ENCODE data around the gene INPP5E. TPM values are rescaled to one million over a fixed set of nuclear protein-coding genes. Genes with fewer than 3 reads are reported as not detected.

INPP5E gene
- total and polyA plus RNA-seq, 10 of the 15 experiments (the other 5 are each of a cell fraction or from before 2014, with no cell fraction given): 0.24 to 16.0 (median 5.3) TPM

DNA sequence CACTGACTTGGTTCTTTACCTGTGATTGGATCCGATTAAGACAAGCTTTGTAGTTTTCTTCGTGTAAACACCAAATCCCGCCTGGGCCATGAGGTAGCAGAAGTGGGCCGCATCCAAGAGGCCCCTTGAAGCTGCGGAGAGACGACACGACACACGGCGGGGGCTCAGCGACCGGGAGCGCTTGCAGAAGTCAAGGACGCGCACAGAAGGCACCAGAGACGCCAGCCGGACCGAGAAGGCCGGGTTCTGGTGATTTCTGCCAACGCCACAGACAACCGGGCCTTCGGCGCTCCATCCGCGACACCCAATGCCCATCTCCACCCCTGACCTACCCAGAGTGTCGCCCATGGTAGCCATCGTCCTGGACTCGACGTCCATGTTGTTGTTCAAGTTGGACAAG, 19.8 kb upstream of the INPP5E start:
- no peaks in the 10 kb centered on the region for H3K9me3 ChIP-seq (replicated peaks; ENCODE audit: control insufficient read depth, insufficient read depth, low read length)
- DNase-seq (ENCODE audit: low read depth, low spot score): no peak
- ChIA-PET POLR2A (no interaction called here), CTCF (interaction anchor here (1.0 kb wide), 1 partner anchor 40 kb away, joined by 5 read pairs; no protein-coding TSS in a partner anchor), RAD21 (ENCODE audit: unreplicated experiment) (no interaction called here), SMC1A (ENCODE audit: uncharacterized antibody, unreplicated experiment) (no interaction called here)
- FAIRE-seq: no peak
- intact Hi-C loops (cut with micrococcal nuclease; ENCODE audit: unreplicated experiment): no loop called here
- H3K4me1 ChIP-seq (ENCODE audit: control insufficient read depth, insufficient read depth, low read length): no peaks in the 10 kb centered on the region
- no peak overlapping the region for H3K4me2 ChIP-seq (ENCODE audit: control insufficient read depth, insufficient read depth)
- no peak overlapping the region for H3K9ac ChIP-seq (ENCODE audit: control insufficient read depth, insufficient read depth, low read length)
- 97% methylated on average over 28 of the region's 28 CpGs for WGBS (ENCODE audit: insufficient coverage, insufficient replicate concordance, low lambda C conversion rate, missing lambda C conversion rate)
- H3K36me3 ChIP-seq (ENCODE audit: control insufficient read depth in 2 of 2, insufficient read depth in 2 of 2, low read length in 1 of 2): peaks cover 45 to 51% of the 10 kb centered on the region in 2 experiments
- no peaks in the 10 kb centered on the region for H4K20me1 ChIP-seq (ENCODE audit: control insufficient read depth, insufficient read depth)
- in situ Hi-C loops (cut with MboI): no loop called here
- no peak overlapping the region for H3K27ac ChIP-seq (ENCODE audit: control insufficient read depth, insufficient read depth)
- ATAC-seq: no peak
- no TSS peak for BruUV-seq (replicated peaks)
- H3K79me2 ChIP-seq (ENCODE audit: control insufficient read depth, insufficient read depth, low read length): no peaks in the 10 kb centered on the region
- H3K4me3 ChIP-seq: no peak overlapping the region
- H2AFZ ChIP-seq (ENCODE audit: control insufficient read depth, low read depth, low read length): no peak overlapping the region
- TF ChIP-seq BRCA1 (IDR thresholded peaks at IDR 0.05; ENCODE audit: low read depth, low read length) (no peak), TCF7 (IDR thresholded peaks at IDR 0.05; ENCODE audit: borderline replicate concordance) (no peak), YBX1 (IDR thresholded peaks at IDR 0.05) (no peak)
- no peaks in the 10 kb centered on the region for H3K27me3 ChIP-seq (replicated peaks in 1 of 2; ENCODE audit: control insufficient read depth in 2 of 2, insufficient read depth in 2 of 2, low read length in 1 of 2)

DNA sequence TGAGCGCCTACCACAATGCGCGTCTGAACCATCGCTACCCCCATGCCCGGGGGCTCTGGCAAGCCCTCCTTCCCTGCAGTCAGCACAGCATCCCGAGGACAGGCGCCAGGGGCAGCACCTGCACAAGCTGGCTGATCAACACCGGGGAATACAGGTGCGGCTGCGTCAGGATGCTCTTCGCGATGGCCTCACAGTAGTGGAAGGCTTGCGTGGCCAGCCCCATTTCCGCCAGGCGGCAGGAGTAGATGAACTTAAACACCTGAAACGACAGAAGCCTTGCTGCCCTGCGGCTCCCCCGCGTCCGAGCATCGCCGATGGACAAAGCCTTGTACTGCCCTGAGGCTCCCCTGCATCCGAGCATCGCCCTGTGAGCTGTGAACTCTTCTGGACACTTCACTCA, 17.7 kb upstream of the INPP5E start:
- ChIA-PET CTCF (no interaction called here), POLR2A (interaction anchor here (0.5 to 0.7 kb wide), 2 partner anchors 11 to 27 kb away, joined by 3 to 6 read pairs; no protein-coding TSS in a partner anchor), RAD21 (ENCODE audit: unreplicated experiment) (no interaction called here), SMC1A (ENCODE audit: uncharacterized antibody, unreplicated experiment) (no interaction called here)
- 97% methylated on average over 24 of the region's 24 CpGs for WGBS (ENCODE audit: insufficient coverage, insufficient replicate concordance, low lambda C conversion rate, missing lambda C conversion rate)
- ATAC-seq (no peak), DNase-seq (ENCODE audit: low read depth, low spot score) (no peak), FAIRE-seq (no peak)
- no peaks in the 10 kb centered on the region for H3K4me1 ChIP-seq (ENCODE audit: control insufficient read depth, insufficient read depth, low read length)
- H3K79me2 ChIP-seq (ENCODE audit: control insufficient read depth, insufficient read depth, low read length): no peaks in the 10 kb centered on the region
- in situ Hi-C loops (cut with MboI) (no loop called here), intact Hi-C loops (cut with micrococcal nuclease; ENCODE audit: unreplicated experiment) (no loop called here)
- H3K9ac ChIP-seq (ENCODE audit: control insufficient read depth, insufficient read depth, low read length): no peak overlapping the region
- no peak overlapping the region for H3K27ac ChIP-seq (ENCODE audit: control insufficient read depth, insufficient read depth)
- peaks cover 40 to 47% of the 10 kb centered on the region in 2 experiments for H3K36me3 ChIP-seq (ENCODE audit: control insufficient read depth in 2 of 2, insufficient read depth in 2 of 2, low read length in 1 of 2)
- no TSS peak for BruUV-seq (replicated peaks)
- H3K4me2 ChIP-seq (ENCODE audit: control insufficient read depth, insufficient read depth): no peak overlapping the region
- no peak overlapping the region for H2AFZ ChIP-seq (ENCODE audit: control insufficient read depth, low read depth, low read length)
- H4K20me1 ChIP-seq (ENCODE audit: control insufficient read depth, insufficient read depth): no peaks in the 10 kb centered on the region
- H3K9me3 ChIP-seq (replicated peaks; ENCODE audit: control insufficient read depth, insufficient read depth, low read length): no peaks in the 10 kb centered on the region
- no peaks in the 10 kb centered on the region for H3K27me3 ChIP-seq (replicated peaks in 1 of 2; ENCODE audit: control insufficient read depth in 2 of 2, insufficient read depth in 2 of 2, low read length in 1 of 2)
- H3K4me3 ChIP-seq: no peak overlapping the region
- TF ChIP-seq, protein P1, sequence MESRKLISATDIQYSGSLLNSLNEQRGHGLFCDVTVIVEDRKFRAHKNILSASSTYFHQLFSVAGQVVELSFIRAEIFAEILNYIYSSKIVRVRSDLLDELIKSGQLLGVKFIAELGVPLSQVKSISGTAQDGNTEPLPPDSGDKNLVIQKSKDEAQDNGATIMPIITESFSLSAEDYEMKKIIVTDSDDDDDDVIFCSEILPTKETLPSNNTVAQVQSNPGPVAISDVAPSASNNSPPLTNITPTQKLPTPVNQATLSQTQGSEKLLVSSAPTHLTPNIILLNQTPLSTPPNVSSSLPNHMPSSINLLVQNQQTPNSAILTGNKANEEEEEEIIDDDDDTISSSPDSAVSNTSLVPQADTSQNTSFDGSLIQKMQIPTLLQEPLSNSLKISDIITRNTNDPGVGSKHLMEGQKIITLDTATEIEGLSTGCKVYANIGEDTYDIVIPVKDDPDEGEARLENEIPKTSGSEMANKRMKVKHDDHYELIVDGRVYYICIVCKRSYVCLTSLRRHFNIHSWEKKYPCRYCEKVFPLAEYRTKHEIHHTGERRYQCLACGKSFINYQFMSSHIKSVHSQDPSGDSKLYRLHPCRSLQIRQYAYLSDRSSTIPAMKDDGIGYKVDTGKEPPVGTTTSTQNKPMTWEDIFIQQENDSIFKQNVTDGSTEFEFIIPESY (IDR thresholded peaks at IDR 0.05): no peak
- TF ChIP-seq NR2F1 (conservative IDR thresholded peaks at IDR 0.05) (no peak), FOS (IDR thresholded peaks at IDR 0.05; ENCODE audit: borderline replicate concordance, extremely low read depth, insufficient read length) (no peak), NFXL1 (IDR thresholded peaks at IDR 0.05; ENCODE audit: borderline replicate concordance) (no peak)
- TF ChIP-seq, protein P2, sequence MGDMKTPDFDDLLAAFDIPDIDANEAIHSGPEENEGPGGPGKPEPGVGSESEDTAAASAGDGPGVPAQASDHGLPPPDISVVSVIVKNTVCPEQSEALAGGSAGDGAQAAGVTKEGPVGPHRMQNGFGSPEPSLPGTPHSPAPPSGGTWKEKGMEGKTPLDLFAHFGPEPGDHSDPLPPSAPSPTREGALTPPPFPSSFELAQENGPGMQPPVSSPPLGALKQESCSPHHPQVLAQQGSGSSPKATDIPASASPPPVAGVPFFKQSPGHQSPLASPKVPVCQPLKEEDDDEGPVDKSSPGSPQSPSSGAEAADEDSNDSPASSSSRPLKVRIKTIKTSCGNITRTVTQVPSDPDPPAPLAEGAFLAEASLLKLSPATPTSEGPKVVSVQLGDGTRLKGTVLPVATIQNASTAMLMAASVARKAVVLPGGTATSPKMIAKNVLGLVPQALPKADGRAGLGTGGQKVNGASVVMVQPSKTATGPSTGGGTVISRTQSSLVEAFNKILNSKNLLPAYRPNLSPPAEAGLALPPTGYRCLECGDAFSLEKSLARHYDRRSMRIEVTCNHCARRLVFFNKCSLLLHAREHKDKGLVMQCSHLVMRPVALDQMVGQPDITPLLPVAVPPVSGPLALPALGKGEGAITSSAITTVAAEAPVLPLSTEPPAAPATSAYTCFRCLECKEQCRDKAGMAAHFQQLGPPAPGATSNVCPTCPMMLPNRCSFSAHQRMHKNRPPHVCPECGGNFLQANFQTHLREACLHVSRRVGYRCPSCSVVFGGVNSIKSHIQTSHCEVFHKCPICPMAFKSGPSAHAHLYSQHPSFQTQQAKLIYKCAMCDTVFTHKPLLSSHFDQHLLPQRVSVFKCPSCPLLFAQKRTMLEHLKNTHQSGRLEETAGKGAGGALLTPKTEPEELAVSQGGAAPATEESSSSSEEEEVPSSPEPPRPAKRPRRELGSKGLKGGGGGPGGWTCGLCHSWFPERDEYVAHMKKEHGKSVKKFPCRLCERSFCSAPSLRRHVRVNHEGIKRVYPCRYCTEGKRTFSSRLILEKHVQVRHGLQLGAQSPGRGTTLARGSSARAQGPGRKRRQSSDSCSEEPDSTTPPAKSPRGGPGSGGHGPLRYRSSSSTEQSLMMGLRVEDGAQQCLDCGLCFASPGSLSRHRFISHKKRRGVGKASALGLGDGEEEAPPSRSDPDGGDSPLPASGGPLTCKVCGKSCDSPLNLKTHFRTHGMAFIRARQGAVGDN (IDR thresholded peaks at IDR 0.05): no peak
- TF ChIP-seq, protein P3, sequence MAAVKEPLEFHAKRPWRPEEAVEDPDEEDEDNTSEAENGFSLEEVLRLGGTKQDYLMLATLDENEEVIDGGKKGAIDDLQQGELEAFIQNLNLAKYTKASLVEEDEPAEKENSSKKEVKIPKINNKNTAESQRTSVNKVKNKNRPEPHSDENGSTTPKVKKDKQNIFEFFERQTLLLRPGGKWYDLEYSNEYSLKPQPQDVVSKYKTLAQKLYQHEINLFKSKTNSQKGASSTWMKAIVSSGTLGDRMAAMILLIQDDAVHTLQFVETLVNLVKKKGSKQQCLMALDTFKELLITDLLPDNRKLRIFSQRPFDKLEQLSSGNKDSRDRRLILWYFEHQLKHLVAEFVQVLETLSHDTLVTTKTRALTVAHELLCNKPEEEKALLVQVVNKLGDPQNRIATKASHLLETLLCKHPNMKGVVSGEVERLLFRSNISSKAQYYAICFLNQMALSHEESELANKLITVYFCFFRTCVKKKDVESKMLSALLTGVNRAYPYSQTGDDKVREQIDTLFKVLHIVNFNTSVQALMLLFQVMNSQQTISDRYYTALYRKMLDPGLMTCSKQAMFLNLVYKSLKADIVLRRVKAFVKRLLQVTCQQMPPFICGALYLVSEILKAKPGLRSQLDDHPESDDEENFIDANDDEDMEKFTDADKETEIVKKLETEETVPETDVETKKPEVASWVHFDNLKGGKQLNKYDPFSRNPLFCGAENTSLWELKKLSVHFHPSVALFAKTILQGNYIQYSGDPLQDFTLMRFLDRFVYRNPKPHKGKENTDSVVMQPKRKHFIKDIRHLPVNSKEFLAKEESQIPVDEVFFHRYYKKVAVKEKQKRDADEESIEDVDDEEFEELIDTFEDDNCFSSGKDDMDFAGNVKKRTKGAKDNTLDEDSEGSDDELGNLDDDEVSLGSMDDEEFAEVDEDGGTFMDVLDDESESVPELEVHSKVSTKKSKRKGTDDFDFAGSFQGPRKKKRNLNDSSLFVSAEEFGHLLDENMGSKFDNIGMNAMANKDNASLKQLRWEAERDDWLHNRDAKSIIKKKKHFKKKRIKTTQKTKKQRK (IDR thresholded peaks at IDR 0.05; ENCODE audit: low read depth, low read length): no peak

All from GM12878 (cell line).